Measurements from ENCODE around the gene ZBTB8B. TPM values are rescaled to one million over a fixed set of nuclear protein-coding genes. Genes with fewer than 3 reads are reported as not detected.

ZBTB8B gene
- total RNA-seq, 1 donor: under 0.01 TPM

DNA sequence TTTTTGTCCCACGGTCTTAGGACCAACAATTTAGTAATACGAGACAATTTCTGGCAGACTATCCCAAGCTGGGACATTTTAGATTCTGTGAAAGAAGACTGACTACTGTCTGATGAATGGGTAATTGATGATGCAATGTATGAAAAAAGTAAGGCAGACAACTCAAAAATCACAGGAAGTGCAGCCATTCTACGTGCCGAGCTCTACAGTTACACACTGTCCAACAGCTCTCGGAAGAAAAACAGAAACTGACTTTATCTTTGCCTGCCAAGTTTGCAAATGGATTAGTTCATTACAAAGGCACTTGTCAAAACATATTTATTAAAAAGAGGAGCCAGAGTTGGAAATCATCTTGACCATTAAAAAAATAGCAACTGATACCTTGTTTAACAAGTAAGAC is 31.3 kb downstream of the ZBTB8B start:
- TF ChIP-seq, protein P1, sequence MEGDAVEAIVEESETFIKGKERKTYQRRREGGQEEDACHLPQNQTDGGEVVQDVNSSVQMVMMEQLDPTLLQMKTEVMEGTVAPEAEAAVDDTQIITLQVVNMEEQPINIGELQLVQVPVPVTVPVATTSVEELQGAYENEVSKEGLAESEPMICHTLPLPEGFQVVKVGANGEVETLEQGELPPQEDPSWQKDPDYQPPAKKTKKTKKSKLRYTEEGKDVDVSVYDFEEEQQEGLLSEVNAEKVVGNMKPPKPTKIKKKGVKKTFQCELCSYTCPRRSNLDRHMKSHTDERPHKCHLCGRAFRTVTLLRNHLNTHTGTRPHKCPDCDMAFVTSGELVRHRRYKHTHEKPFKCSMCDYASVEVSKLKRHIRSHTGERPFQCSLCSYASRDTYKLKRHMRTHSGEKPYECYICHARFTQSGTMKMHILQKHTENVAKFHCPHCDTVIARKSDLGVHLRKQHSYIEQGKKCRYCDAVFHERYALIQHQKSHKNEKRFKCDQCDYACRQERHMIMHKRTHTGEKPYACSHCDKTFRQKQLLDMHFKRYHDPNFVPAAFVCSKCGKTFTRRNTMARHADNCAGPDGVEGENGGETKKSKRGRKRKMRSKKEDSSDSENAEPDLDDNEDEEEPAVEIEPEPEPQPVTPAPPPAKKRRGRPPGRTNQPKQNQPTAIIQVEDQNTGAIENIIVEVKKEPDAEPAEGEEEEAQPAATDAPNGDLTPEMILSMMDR (IDR thresholded peaks at IDR 0.05; ENCODE audit: insufficient read depth, low read length): no peak
- H3K4me3 ChIP-seq (ENCODE audit: low read depth, low read length): no peak overlapping the region
- peak; percentile 82 for DNase-seq (ENCODE audit: low read depth)

DNA sequence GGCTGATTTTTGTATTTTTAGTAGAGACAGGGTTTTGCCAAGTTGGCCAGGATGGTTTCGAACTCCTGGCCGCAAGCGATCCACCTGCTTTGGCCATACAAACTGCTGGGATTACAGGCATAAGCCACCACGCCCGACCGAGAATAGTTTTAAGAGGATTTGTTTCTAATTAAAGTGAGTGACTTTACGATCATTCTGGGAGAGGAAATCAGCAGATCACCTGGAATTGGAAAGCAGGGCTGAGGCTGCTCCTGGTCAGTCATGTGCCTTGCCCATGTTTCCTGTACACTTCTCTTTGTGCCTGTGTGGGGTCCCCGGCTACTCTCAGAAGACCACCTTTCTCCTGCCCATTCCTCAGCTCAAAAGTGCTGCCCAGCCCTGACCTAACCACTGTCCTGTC is 33.9 kb downstream of the ZBTB8B start:
- TF ChIP-seq, protein P1 (IDR thresholded peaks at IDR 0.05; ENCODE audit: insufficient read depth, low read length): no peak
- no peak overlapping the region for H3K4me3 ChIP-seq (ENCODE audit: low read depth, low read length)
- DNase-seq (ENCODE audit: low read depth): no peak

DNA sequence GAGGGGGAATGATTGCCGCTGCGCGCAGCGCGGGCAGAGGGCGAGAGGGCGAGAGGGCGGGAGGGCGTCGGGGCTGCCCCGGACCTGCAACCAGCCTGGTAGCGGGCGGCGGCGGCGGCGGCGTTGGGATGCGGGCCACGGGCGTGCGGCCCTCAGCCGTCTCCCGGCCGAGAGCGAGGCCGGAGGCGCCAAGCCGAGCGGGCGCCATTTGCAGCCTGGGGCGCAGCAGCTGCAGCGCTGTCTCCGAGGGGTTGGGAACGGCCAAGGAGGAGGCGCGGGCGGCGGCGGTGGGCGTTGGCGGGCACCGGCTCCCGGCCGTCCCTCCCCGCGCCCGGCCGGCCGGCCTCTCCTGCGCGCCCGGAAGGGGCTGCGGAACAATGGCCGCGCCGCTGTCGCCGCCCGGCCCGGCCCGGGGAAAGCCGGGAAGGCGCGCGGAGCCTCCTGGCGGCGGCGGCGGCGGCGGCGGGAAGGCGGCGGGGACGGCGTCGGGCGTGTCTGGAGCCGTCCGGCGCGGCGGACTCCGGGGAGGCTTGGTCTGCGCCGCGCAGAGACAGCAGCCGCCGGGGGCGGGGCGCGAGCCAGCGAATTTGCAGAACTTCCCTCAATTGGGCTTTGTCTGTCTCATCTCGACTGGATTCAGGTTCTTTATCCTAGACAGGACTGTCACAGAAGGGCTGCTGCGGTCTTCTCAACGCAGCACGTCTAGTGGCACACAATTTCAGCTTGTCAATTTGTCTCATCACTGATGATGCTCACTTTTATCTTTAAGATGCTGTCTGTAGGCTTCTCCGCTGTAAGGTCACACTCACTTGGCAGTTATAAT is 35.7 kb downstream of the ZBTB8B start:
- H3K4me3 ChIP-seq (ENCODE audit: low read depth, low read length): peak overlapping the region; percentile 65
- TF ChIP-seq, protein P1 (IDR thresholded peaks at IDR 0.05; ENCODE audit: insufficient read depth, low read length): no peak
- DNase-seq (ENCODE audit: low read depth): peak; percentile 54

DNA sequence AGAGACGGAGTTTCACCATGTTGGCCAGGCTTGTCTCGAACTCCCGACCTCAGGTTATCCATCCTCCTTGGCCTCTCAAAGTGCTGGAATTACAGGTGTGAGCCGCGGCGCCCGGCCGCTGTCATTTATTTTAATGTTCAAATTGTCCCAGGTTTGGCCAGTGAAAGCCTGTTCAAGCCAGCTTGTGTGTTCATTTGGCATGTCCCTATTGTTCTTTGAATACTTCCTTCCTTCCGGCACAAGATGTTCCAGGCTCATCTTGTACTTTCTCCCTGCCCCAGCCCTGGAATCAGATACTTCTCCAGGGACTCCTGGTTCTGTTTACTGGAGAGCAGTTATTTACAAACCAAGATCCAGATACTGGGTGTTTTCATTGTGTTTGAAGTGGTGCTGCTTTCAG is 37.0 kb downstream of the ZBTB8B start:
- TF ChIP-seq, protein P1 (IDR thresholded peaks at IDR 0.05; ENCODE audit: insufficient read depth, low read length): no peak
- DNase-seq (ENCODE audit: low read depth): no peak
- no peak overlapping the region for H3K4me3 ChIP-seq (ENCODE audit: low read depth, low read length)

DNA sequence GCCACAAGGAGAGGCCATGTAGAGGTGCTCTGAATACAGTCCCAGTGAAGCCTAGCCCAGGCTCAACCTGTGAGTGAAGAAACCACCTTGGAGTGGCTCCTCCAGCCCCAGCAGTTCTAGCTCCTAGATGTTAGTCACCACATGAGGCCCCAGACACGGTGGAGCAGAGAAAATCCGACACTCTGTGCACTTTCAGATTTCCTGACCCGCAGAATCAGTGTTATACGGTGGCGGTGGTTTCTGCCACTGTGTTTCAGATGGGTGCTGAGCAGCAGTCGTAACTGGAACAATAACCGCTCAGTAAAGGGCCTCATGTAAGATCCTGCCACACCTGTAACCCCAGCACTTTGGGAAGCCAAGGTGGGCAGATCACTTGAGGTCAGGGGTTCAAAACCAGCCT is 38.3 kb downstream of the ZBTB8B start:
- TF ChIP-seq, protein P1 (IDR thresholded peaks at IDR 0.05; ENCODE audit: insufficient read depth, low read length): no peak
- no peak overlapping the region for H3K4me3 ChIP-seq (ENCODE audit: low read depth, low read length)
- no peak for DNase-seq (ENCODE audit: low read depth)

GRCh38 chr1:32507021-32507420 is 42.1 kb downstream of the ZBTB8B start:
- TF ChIP-seq, protein P1 (IDR thresholded peaks at IDR 0.05; ENCODE audit: insufficient read depth, low read length): no peak
- no peak for DNase-seq (ENCODE audit: low read depth)
- H3K4me3 ChIP-seq (ENCODE audit: low read depth, low read length): no peak overlapping the region
